ENCODE results near the gene SHMT2.

GRCh38 chr12:57260366-57260765 is 30.9 kb downstream of the SHMT2 start:
- TF ChIP-seq CTCF (IDR thresholded peaks at IDR 0.05) (no peak), POLR2A (IDR thresholded peaks at IDR 0.05) (no peak)
